T-helper 2 cell treated with Interferon-gamma antibody and Interleukin-4, amounts not matched to agents 100 ng/mL and 5 ng/mL, for 36 hours (primary cell): Measurements from ENCODE around the gene TNK1. TPM values are rescaled to one million over a fixed set of nuclear protein-coding genes. Genes with fewer than 3 reads are reported as not detected.

Experiments used
- intact Hi-C: fragments of 100-400 bp; cut with micrococcal nuclease; formaldehyde crosslinking; loops from one replicate; pipeline ENCODE4 v1.15.1; 2023
- total RNA-seq: library from RNA; stranded (reverse); gene quantifications from 2 replicates; pipeline ENCODE4 v1.2.3, GENCODE V29; 2022

The TNK1 gene
- total RNA-seq, 1 donor from 2014 or later: 1.4 TPM

DNA sequence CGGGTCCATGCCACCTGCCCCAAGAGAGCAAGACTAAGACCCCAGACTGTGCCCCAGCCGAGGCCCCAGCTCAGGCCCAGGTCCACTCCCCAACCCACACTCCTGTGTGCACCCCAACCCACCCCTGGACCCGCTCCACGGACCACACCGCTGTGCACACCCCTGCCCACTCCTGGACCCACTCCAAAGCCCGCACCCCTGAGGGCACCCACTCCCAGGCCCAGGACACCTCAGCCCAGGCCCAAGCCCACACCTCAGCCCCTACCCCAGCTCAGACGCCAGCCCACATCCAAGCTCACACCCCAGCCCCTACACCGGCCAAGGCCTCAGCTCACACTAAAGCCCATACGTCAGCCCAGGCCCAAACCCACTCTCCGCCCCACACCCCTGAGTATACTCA lies 48.8 kb downstream of the TNK1 start:
- intact Hi-C loops: no loop called here

DNA sequence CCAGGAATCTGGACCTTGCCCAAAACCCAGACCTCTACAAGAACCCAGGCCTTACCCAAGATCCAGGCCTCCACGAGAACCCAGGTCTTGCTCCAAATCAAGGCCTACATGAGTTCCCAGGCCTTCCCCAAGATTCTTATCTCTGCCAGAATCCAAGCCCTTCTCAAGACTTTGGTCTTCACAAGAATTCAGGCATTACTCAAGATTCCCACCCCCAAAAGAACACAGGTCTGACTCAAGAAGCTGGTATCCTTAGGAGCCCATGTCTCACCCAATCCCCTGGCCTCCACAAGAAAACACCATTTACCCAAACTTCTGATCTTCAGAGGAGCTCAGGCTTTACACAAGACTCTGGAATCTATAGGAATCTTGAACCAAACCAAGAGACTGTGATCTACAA lies 50.3 kb downstream of the TNK1 start:
- intact Hi-C loops: no loop called here

DNA sequence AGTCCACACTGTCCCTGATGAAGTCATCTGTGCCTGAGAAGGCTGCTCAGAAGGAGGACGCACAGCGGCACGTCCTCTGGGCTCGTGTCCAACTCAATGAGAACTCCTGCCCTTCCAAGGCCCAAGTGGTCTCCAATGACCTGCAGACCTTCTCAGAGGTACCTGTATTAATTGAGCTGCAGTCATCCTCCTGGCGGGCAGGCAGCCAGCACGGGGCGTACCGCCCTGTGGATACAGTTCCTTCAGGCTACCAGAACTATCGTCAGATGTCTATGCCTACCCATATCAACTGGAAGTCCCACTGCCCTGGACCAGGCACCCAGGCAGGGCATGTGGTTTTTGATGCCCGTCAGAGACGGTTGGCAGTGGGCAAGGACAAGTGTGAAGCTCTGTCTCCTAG lies 51.4 kb downstream of the TNK1 start:
- intact Hi-C loops: no loop called here

DNA sequence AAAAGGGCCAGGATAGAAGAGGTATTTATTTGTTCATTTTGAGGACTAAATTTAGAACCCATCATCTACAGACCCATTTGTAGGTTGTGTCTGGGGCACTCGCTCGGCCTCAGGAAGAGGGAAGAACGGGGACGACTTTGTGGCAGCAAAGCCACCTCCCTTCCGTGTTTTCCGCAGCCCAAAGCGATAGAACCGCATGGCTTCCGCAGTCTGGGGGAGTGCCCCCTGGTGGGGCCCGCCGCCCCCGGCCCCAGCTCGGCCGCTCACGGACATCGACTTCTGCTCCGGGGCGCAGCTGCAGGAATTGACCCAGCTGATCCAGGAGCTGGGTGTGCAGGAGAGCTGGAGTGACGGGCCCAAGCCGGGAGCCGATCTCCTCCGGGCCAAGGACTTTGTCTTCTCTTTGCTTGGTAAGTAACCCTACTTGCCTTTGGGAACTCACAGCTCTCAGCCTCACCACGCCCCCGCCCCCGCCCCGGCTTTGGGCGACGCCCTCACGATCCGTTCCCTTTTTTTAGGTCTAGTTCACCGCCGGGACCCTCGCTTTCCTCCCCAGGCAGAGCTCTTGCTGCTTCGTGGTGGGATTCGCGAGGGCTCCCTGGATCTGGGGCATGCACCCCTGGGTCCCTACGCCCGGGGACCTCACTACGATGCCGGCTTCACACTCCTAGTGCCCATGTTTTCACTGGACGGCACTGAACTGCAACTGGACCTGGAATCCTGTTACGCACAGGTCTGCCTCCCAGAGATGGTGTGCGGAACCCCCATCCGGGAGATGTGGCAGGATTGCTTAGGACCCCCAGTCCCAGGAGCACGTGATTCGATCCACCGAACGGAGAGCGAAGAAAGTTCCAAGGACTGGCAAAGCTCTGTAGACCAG lies 55.0 kb downstream of the TNK1 start:
- intact Hi-C loops: loop anchor here (1.0 to 5.0 kb wide), 9 partner anchors 19 to 252 kb away; partner anchors contain the start of genes CTDNEP1, EIF5A, ELP5 and NEURL4

DNA sequence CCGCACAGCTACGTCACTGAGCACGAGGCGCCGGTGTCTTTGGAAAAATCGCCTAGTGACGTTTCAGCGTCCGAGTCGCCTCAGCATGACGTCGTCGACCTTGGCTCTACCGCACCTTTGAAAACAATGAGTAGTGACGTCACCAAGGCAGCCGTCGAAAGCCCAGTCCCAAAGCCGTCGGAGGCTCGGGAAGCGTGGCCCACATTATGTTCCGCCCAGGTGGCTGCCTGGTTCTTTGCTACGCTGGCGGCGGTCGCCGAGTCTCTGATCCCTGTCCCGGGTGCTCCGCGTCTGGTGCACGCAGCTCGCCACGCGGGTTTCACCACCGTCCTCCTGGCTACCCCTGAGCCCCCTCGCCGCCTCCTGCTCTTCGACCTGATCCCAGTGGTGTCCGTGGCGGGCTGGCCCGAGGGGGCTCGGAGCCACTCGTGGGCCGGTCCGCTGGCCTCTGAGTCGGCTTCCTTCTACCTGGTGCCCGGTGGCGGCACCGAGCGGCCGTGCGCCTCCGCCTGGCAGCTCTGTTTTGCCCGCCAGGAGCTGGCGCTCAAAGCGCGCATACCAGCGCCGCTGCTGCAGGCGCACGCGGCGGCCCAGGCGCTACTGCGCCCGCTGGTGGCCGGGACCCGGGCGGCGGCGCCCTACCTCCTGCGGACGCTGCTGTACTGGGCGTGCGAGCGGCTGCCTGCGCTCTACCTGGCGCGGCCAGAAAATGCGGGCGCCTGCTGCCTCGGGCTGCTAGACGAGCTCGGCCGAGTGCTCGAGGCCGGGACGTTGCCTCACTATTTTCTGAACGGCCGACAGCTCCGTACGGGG lies 55.9 kb downstream of the TNK1 start:
- intact Hi-C loops: loop anchor here (1.0 to 5.0 kb wide), 3 partner anchors 109 to 184 kb away; partner anchors contain the start of genes CTDNEP1, ELP5, NEURL4 and SENP3

DNA sequence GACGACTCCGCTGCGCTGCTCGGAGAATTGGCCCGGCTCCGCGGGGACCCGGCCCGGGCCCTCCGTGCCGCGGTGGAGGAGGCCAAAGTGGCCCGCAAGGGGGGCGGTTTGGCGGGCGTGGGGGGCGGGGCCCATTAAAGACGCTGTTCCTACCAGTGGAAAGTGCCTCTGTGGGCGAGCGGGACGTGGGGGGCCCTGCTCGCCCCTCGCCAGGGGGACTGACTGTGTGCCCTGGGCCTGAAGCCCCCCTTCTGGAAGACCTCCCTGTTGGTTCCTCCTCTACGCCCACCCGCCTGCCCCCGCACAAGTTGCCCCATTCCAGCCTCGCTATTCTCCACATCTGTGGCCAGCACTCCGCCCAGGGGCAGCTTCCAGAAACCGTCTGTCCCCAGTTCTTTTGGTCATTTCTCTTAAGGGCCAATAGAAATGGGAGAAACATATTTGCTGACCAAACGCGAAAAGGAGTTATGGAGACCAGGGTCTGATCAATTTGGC lies 56.5 kb downstream of the TNK1 start:
- intact Hi-C loops: loop anchor here (1.0 to 5.0 kb wide), 3 partner anchors 110 to 185 kb away; partner anchors contain the start of genes CTDNEP1, ELP5, NEURL4 and SENP3

DNA sequence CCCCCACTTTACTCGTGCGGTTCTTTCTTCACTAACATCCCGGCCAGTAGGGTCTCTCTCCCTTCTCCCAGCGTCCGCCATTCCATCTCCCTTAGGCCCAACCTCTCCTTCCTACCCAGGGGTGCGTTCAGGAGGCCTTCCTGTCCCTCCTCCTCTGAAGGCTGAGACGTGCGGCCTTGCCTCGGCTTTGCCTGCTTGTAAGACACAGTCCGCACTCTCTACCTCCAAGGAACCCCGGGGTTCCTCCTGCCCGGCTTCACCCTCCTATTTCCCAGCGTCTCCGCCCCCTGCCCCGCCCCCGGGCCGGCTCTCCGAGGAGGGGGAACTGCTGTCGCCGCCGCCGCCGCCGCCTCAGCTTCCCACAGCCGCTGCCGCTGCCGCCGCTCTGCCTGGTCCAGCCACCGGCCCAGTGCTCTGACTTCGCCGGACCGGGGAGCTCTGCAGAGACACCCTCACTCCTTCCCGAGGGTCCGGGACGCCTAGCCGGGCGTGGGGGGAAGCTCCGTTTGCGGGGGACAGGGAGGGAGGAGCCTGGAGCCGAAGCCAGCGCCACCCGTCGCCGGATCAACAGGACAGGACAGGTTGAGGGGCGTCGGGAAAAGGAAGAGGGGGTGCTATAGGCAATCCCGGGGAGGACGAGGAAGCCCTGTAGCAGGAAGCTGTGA lies 57.2 kb downstream of the TNK1 start:
- intact Hi-C loops: loop anchor here (1.0 to 5.0 kb wide), 3 partner anchors 111 to 186 kb away; partner anchors contain the start of genes CTDNEP1, ELP5, NEURL4 and SENP3

DNA sequence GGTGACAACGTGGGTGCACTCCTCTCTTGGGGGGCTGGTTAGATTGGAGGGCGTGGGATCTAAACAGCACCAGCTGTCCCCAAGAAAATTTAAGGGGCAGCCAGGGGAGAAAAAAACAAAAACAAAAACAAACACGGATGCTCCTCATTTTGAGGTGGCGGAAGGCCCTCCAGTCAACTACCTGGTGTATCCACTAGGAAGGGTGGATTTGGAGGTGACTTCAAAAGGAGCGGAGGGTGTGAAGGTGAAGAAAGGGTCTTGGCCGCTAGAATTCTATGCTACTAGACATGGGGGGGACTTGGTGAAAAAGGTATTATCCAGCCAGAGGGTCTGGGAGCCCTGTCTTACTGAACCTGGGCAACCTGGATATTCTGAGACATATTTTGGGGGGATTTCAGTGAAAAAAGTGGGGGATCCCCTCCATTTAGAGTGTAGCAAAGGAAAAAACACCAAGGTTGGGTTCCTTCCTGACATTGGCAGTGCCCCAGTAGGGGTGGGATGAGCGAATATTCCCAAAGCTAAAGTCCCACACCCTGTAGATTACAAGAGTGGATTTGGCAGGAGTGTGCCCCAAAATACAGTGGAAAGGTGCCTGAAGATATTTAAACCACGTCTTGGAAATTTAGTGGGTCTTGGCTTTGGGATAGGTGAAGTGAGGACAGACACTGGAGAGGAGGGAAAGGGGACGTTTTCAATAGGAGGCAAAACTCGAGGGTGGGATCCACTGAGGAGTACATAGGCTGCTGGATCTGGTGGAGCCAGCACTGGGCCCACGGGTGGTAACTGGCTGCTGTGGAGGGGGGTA lies 58.0 kb downstream of the TNK1 start:
- intact Hi-C loops: loop anchor here (5.0 kb wide), 2 partner anchors 112 to 187 kb away; partner anchors contain the start of genes CTDNEP1, ELP5 and NEURL4

Other genes starting within 250 kb of the TNK1 start
- 0.91 and 1.8 TPM in 2 replicates for gene ASGR1, start 201.7 kb upstream of the TNK1 start, total RNA-seq
- 9.1 and 9.6 TPM in 2 replicates for gene DLG4, start 161.3 kb upstream of the TNK1 start, total RNA-seq
- gene ACADVL, start 161.2 kb upstream of the TNK1 start, total RNA-seq: 340 and 346 TPM in 2 replicates
- gene DVL2, start 146.6 kb upstream of the TNK1 start, total RNA-seq: 46.4 and 51.1 TPM in 2 replicates
- 53.4 and 55.1 TPM in 2 replicates for gene PHF23, start 141.6 kb upstream of the TNK1 start, total RNA-seq
- 223 and 242 TPM in 2 replicates for gene GABARAP, start 138.6 kb upstream of the TNK1 start, total RNA-seq
- gene CTDNEP1, start 129.4 kb upstream of the TNK1 start, total RNA-seq: 170 and 179 TPM in 2 replicates
- gene ELP5, start 128.9 kb upstream of the TNK1 start, total RNA-seq: 56.5 and 57.8 TPM in 2 replicates
- 0.32 and 0.39 TPM in 2 replicates for gene CLDN7, start 118.6 kb upstream of the TNK1 start, total RNA-seq
- 0.07 TPM in 1 of 2 replicates, not detected in the other for gene SLC2A4, start 99.4 kb upstream of the TNK1 start, total RNA-seq
- gene YBX2, start 86.5 kb upstream of the TNK1 start, total RNA-seq: 1.3 and 1.4 TPM in 2 replicates
- gene EIF5A, start 73.5 kb upstream of the TNK1 start, total RNA-seq: 709 TPM in 2 replicates
- gene GPS2, start 65.7 kb upstream of the TNK1 start, total RNA-seq: 78.5 and 83.2 TPM in 2 replicates
- 38.5 and 44.1 TPM in 2 replicates for gene NEURL4, start 51.8 kb upstream of the TNK1 start, total RNA-seq
- 580 and 590 TPM in 2 replicates for gene ACAP1, start 44.6 kb upstream of the TNK1 start, total RNA-seq
- 8.2 TPM in 2 replicates for gene KCTD11, start 28.9 kb upstream of the TNK1 start, total RNA-seq
- gene TMEM95, start 25.9 kb upstream of the TNK1 start, total RNA-seq: not detected in 2 replicates
- gene PLSCR3, start 13.4 kb downstream of the TNK1 start, total RNA-seq: 141 and 147 TPM in 2 replicates
- 54.3 and 56.3 TPM in 2 replicates for gene TMEM256, start 23.0 kb downstream of the TNK1 start, total RNA-seq
- gene NLGN2, start 26.8 kb downstream of the TNK1 start, total RNA-seq: 1.2 TPM in 2 replicates
- gene SPEM1, start 39.2 kb downstream of the TNK1 start, total RNA-seq: not detected in 2 replicates
- not detected in 2 replicates for gene SPEM2, start 44.5 kb downstream of the TNK1 start, total RNA-seq
- not detected in 2 replicates for gene SPEM3, start 47.8 kb downstream of the TNK1 start, total RNA-seq
- 14.4 TPM in 2 replicates for gene TMEM102, start 54.3 kb downstream of the TNK1 start, total RNA-seq
- gene FGF11, start 58.4 kb downstream of the TNK1 start, total RNA-seq: 5.6 and 5.8 TPM in 2 replicates
- 11.0 and 11.4 TPM in 2 replicates for gene CHRNB1, start 64.0 kb downstream of the TNK1 start, total RNA-seq
- gene ZBTB4, start 98.5 kb downstream of the TNK1 start, total RNA-seq: 21.6 and 22.3 TPM in 2 replicates
- gene SLC35G6, start 100.4 kb downstream of the TNK1 start, total RNA-seq: not detected in 2 replicates
- 192 and 200 TPM in 2 replicates for gene POLR2A, start 103.3 kb downstream of the TNK1 start, total RNA-seq
- gene TNFSF12, start 168.0 kb downstream of the TNK1 start, total RNA-seq: 66.6 and 67.0 TPM in 2 replicates
- 3.2 TPM in 2 replicates for gene TNFSF13, start 177.7 kb downstream of the TNK1 start, total RNA-seq
- 50.9 and 55.3 TPM in 2 replicates for gene SENP3, start 180.8 kb downstream of the TNK1 start, total RNA-seq
- 8.3 and 9.4 TPM in 2 replicates for gene CD68, start 198.5 kb downstream of the TNK1 start, total RNA-seq
- gene MPDU1, start 202.8 kb downstream of the TNK1 start, total RNA-seq: 79.6 and 79.9 TPM in 2 replicates
- gene SOX15, start 209.0 kb downstream of the TNK1 start, total RNA-seq: 0.25 and 0.50 TPM in 2 replicates
- gene FXR2, start 233.8 kb downstream of the TNK1 start, total RNA-seq: 30.3 and 31.7 TPM in 2 replicates
- gene SAT2, start 246.7 kb downstream of the TNK1 start, total RNA-seq: 17.8 and 18.2 TPM in 2 replicates
- gene SHBG, start 249.0 kb downstream of the TNK1 start, total RNA-seq: not detected in 2 replicates